ENCODE measurements around the gene NOP9.

The NOP9 gene

GRCh38 chr14:24272467-24272866, 27.2 kb upstream of the NOP9 start:
- TF ChIP-seq, protein P1, sequence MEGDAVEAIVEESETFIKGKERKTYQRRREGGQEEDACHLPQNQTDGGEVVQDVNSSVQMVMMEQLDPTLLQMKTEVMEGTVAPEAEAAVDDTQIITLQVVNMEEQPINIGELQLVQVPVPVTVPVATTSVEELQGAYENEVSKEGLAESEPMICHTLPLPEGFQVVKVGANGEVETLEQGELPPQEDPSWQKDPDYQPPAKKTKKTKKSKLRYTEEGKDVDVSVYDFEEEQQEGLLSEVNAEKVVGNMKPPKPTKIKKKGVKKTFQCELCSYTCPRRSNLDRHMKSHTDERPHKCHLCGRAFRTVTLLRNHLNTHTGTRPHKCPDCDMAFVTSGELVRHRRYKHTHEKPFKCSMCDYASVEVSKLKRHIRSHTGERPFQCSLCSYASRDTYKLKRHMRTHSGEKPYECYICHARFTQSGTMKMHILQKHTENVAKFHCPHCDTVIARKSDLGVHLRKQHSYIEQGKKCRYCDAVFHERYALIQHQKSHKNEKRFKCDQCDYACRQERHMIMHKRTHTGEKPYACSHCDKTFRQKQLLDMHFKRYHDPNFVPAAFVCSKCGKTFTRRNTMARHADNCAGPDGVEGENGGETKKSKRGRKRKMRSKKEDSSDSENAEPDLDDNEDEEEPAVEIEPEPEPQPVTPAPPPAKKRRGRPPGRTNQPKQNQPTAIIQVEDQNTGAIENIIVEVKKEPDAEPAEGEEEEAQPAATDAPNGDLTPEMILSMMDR (IDR thresholded peaks at IDR 0.05; ENCODE audit: low read depth, low read length, poor library complexity, severe bottlenecking) = no peak
- no peak for TF ChIP-seq EZH2phosphoT487 (IDR thresholded peaks at IDR 0.05; ENCODE audit: borderline replicate concordance, low read length)
- Histone ChIP-seq H3K27me3 (ENCODE audit: control insufficient read depth, low read length) (no peaks in the 10 kb centered on the region), H3K9me3 (ENCODE audit: control insufficient read depth, insufficient read depth, low read length) (no peaks in the 10 kb centered on the region), H4K20me1 (ENCODE audit: control insufficient read depth, insufficient read depth, low read depth, low read length) (no peaks in the 10 kb centered on the region), H3K27ac (ENCODE audit: low read depth, low read length) (no peak overlapping the region), H3K79me2 (ENCODE audit: control insufficient read depth, low read length) (peaks cover 4% of the 10 kb centered on the region), H3K4me1 (ENCODE audit: control insufficient read depth, low read length) (peaks cover 40% of the 10 kb centered on the region), H3K36me3 (ENCODE audit: control insufficient read depth, low read length) (no peaks in the 10 kb centered on the region), H3K4me3 (ENCODE audit: low read length) (peak overlapping the region; percentile 85), H3K4me2 (ENCODE audit: low read length) (peak overlapping the region; percentile 86), H3K9me2 (replicated peaks; ENCODE audit: control insufficient read depth, low read length) (no peaks in the 10 kb centered on the region), H3F3A (ENCODE audit: control insufficient read depth, insufficient read depth) (peaks cover 2% of the 10 kb centered on the region; the same call in 1 of the 2 replicates)

- H3K27me3 ChIP-seq (ENCODE audit: control insufficient read depth, low read length) = no peaks in the 10 kb centered on the region
- no peak overlapping the region for H3K27ac ChIP-seq (ENCODE audit: low read depth, low read length)
- peak overlapping the region; percentile 22; the same call in 1 of the 2 replicates for H3K4me2 ChIP-seq (ENCODE audit: low read length)
- H3K36me3 ChIP-seq (ENCODE audit: control insufficient read depth, low read length) = no peaks in the 10 kb centered on the region
- H4K20me1 ChIP-seq (ENCODE audit: control insufficient read depth, insufficient read depth, low read depth, low read length) = no peaks in the 10 kb centered on the region
- H3K4me1 ChIP-seq (ENCODE audit: control insufficient read depth, low read length) = peaks cover 40% of the 10 kb centered on the region
- no peak overlapping the region for H3K4me3 ChIP-seq (ENCODE audit: low read length)
- H3K9me2 ChIP-seq (replicated peaks; ENCODE audit: control insufficient read depth, low read length) = no peaks in the 10 kb centered on the region
- TF ChIP-seq, protein P1 (IDR thresholded peaks at IDR 0.05; ENCODE audit: low read depth, low read length, poor library complexity, severe bottlenecking) = peak; percentile 35
- TF ChIP-seq EZH2phosphoT487 (IDR thresholded peaks at IDR 0.05; ENCODE audit: borderline replicate concordance, low read length) = no peak
- H3F3A ChIP-seq (ENCODE audit: control insufficient read depth, insufficient read depth) = peaks cover 2% of the 10 kb centered on the region; the same call in 1 of the 2 replicates
- peaks cover 4% of the 10 kb centered on the region for H3K79me2 ChIP-seq (ENCODE audit: control insufficient read depth, low read length)
- no peaks in the 10 kb centered on the region for H3K9me3 ChIP-seq (ENCODE audit: control insufficient read depth, insufficient read depth, low read length)
Measured at GRCh38 chr14:24273422-24273998, 26.1 kb upstream of the NOP9 start.

GRCh38 chr14:24274101-24274543, 25.5 kb upstream of the NOP9 start:
- H3K9me2 ChIP-seq (replicated peaks; ENCODE audit: control insufficient read depth, low read length) = no peaks in the 10 kb centered on the region
- peaks cover 46% of the 10 kb centered on the region for H3K4me1 ChIP-seq (ENCODE audit: control insufficient read depth, low read length)
- no peak for TF ChIP-seq EZH2phosphoT487 (IDR thresholded peaks at IDR 0.05; ENCODE audit: borderline replicate concordance, low read length)
- TF ChIP-seq, protein P1 (IDR thresholded peaks at IDR 0.05; ENCODE audit: low read depth, low read length, poor library complexity, severe bottlenecking) = no peak
- H3K36me3 ChIP-seq (ENCODE audit: control insufficient read depth, low read length) = no peaks in the 10 kb centered on the region
- H3K79me2 ChIP-seq (ENCODE audit: control insufficient read depth, low read length) = peaks cover 4% of the 10 kb centered on the region
- H3F3A ChIP-seq (ENCODE audit: control insufficient read depth, insufficient read depth) = peaks cover 2% of the 10 kb centered on the region; the same call in 1 of the 2 replicates
- no peaks in the 10 kb centered on the region for H3K9me3 ChIP-seq (ENCODE audit: control insufficient read depth, insufficient read depth, low read length)
- H4K20me1 ChIP-seq (ENCODE audit: control insufficient read depth, insufficient read depth, low read depth, low read length) = no peaks in the 10 kb centered on the region
- 0 out of 2 replicates have a peak overlapping the region, but pooled peaks have one; percentile 12 for H3K4me3 ChIP-seq (ENCODE audit: low read length)
- no peak overlapping the region for H3K27ac ChIP-seq (ENCODE audit: low read depth, low read length)
- peak overlapping the region; percentile 22 for H3K4me2 ChIP-seq (ENCODE audit: low read length)
- no peaks in the 10 kb centered on the region for H3K27me3 ChIP-seq (ENCODE audit: control insufficient read depth, low read length)
